Heart right ventricle (tissue), 16 donors: ENCODE data around the gene NEK7. TPM values are rescaled to one million over a fixed set of nuclear protein-coding genes. Genes with fewer than 3 reads are reported as not detected.

Experiments used
- ATAC-seq, 8 donors: fragments of 200-7000 bp; cut with Tn5 transposase; one replicate each; pipeline ENCODE4 v1.9.1; 2020; ENCODE audit warnings: mild to moderate bottlenecking in 8 of 8, moderate library complexity in 8 of 8, moderate number of reproducible peaks in 1 of 8
- DNase-seq, 2 donors: peaks; one replicate each; pipeline ENCODE4 v3.0.0-alpha.2; 2020
- H3K27ac ChIP-seq, 10 donors: fragments of 200-600 bp; sonication (generic) in 2 of 10; one replicate each; pipeline versions ENCODE4 v1.5.0 to v1.8.0; 2020 to 2022; ENCODE audit warnings: mild to moderate bottlenecking in 3 of 10
- H3K27me3 ChIP-seq, 7 donors: fragments of 200-600 bp; one replicate each; pipeline ENCODE4 v1.8.0; 2021 to 2022; ENCODE audit warnings: mild to moderate bottlenecking in 2 of 7
- H3K36me3 ChIP-seq, 9 donors: fragments of 200-600 bp; sonication (generic) in 1 of 9; one replicate each; pipeline versions ENCODE4 v1.5.0 to v1.8.0; 2020 to 2022; ENCODE audit warnings: mild to moderate bottlenecking in 2 of 9
- H3K4me1 ChIP-seq, 9 donors: fragments of 200-600 bp; sonication (generic) in 1 of 9; one replicate each; pipeline versions ENCODE4 v1.5.0 to v1.8.0; 2020 to 2022; ENCODE audit warnings: mild to moderate bottlenecking in 4 of 9
- H3K4me3 ChIP-seq, 10 donors: fragments of 200-600 bp; sonication (generic) in 2 of 10; one replicate each; pipeline versions ENCODE4 v1.5.0 to v1.8.0; 2020 to 2022; ENCODE audit warnings: mild to moderate bottlenecking in 7 of 10, moderate library complexity in 2 of 10
- H3K9me3 ChIP-seq, 11 donors: fragments of 200-600 bp in 10 of 11; sonication (generic) in 2 of 11; one replicate each; pipeline versions ENCODE4 v1.5.0 to v1.8.0; 2013 to 2022; ENCODE audit warnings: mild to moderate bottlenecking in 2 of 11, control low read depth in 1 of 11, moderate library complexity in 1 of 11
- CTCF ChIP-seq, 9 donors: fragments of 200-600 bp; sonication (generic) in 2 of 9; IDR thresholded peaks; one replicate each; pipeline versions ENCODE4 v1.5.0 to v1.8.0; 2021 to 2022; ENCODE audit warnings: antibody characterized with exemption in 9 of 9, mild to moderate bottlenecking in 5 of 9, moderate library complexity in 1 of 9
- WGBS, 2 donors: extraction: QIAGEN DNeasy Blood & Tissue Kit; methylation state at CpG; one replicate each; pipeline ENCODE4 v1.1.7; 2013; ENCODE audit warnings: inconsistent platforms in 1 of 2; 5-methylcytosine and 5-hydroxymethylcytosine counted together
- intact Hi-C, 10 donors: fragments of 100-400 bp; cut with DNase I; formaldehyde crosslinking; loops; one replicate each; pipeline versions ENCODE4 v1.11.1 to v1.14.2; 2022
- polyA plus RNA-seq, 2 donors: library from polyadenylated mRNA; stranded (reverse); fragments of 200-250 nt; gene quantifications; one replicate each; pipeline ENCODE4 v1.2.3, GENCODE V29; 2013
- total RNA-seq, 10 donors: library from RNA; stranded (reverse); fragmentation: NEBNext Ultra II Directional in 3 of 10; extraction: Animal tissue kit (Norgen Biotek cat#: 25700) in 3 of 10; gene quantifications; one replicate each; pipeline versions ENCODE4 v1.2.1 to v1.2.4, GENCODE V29; 2021 to 2023
- donor health status: Arrhythmogenic right ventricular cardiomyopathy.
- donor health status: ischemic (EF 13 %, LVEDD 7.1; RV severe dilation, severe dysfunction).
- donor health status: healthy with polysubstance abuse.
- donor health status: DM: no; HTN: yes; CAD: no.
- donor health status: DM: no; HTN: no; CAD: no.
- donor health status: ischemic (EF 25% LVEDD 6.9; RV normal size, moderate dysfunction).
- donor health status: ischemic (EF 25% LVEDD 5.7; RV mildly dilated, moderate dysfunction).
- donor health status: healthy.
- donor health status: DM: yes; HTN: yes; CAD: no.
- donor health status: Ischemic cardiomyopathy.
- donor health status: ischemic (EF 35%, LVEDD 5.7; RV mildly dilated, moderate dysfunction).
- donor health status: nonischemic (EF 11% LVEDD 7.7; RV severe dilation, severe dysfunction).
- donor health status: DM: yes; HTN: yes; CAD: no.
- donor health status: PGD.
- donor health status: ischemic (EF 29% LVEDD 5.4; RV normal size, mild dysfunction).
- donor health status: nonischemic (EF 23%, LVEDD 6.1; RV moderate dilation, normal function).

Gene NEK7
- total and polyA plus RNA-seq, 12 donors: 57.3 to 279 (median 207) TPM

- peak; percentile 84 to 91 for DNase-seq
- TF ChIP-seq CTCF (IDR thresholded peaks at IDR 0.05): no peak
- ATAC-seq: peak; percentile 69 to 84 (median 75)
- peak overlapping the region; percentile 81 to 97 (median 92) for H3K4me3 ChIP-seq
- no peaks in the 10 kb centered on the region for H3K36me3 ChIP-seq
- intact Hi-C loops: loop anchor here in 8 of 10 donors (5.0 to 10.0 kb wide), 9 partner anchors 45 to 137 kb away; no protein-coding TSS in a partner anchor
- H3K27me3 ChIP-seq: no peaks in the 10 kb centered on the region
- H3K27ac ChIP-seq: peak overlapping the region; percentile 94 to 100 (median 98)
- H3K9me3 ChIP-seq: no peaks in the 10 kb centered on the region
- 0 to 1% methylated on average over 59 to 62 of the region's 62 CpGs for WGBS, 2 donors
- peaks cover 0 to 79% (median 62%) of the 10 kb centered on the region in 9 donors for H3K4me1 ChIP-seq
Observed at GRCh38 chr1:198157241-198157846, 546 bp downstream of the NEK7 start.

GRCh38 chr1:198157847-198158725 is 1.3 kb downstream of the NEK7 start:
- Histone ChIP-seq H3K27ac (peak overlapping the region; percentile 94 to 100 (median 98)), H3K4me3 (peak overlapping the region; percentile 81 to 97 (median 92)), H3K9me3 (no peaks in the 10 kb centered on the region), H3K36me3 (no peaks in the 10 kb centered on the region), H3K27me3 (no peaks in the 10 kb centered on the region), H3K4me1 (peaks cover 0 to 76% (median 62%) of the 10 kb centered on the region in 9 donors)
- intact Hi-C loops: loop anchor here in 8 of 10 donors (5.0 to 10.0 kb wide), 9 partner anchors 44 to 137 kb away; no protein-coding TSS in a partner anchor
- TF ChIP-seq CTCF (IDR thresholded peaks at IDR 0.05): no peak
- ATAC-seq (peak in 4 of 8 donors; percentile 13 to 29 (median 21)), DNase-seq (no peak)
- 6 to 7% methylated on average over 17 of the region's 17 CpGs for WGBS, 2 donors

GRCh38 chr1:198158735-198159589 is 2.2 kb downstream of the NEK7 start:
- ATAC-seq (peak; percentile 82 to 94 (median 90)), DNase-seq (peak; percentile 91 to 92)
- H3K9me3 ChIP-seq: no peaks in the 10 kb centered on the region
- H3K27me3 ChIP-seq: no peaks in the 10 kb centered on the region
- no peaks in the 10 kb centered on the region for H3K36me3 ChIP-seq
- WGBS, 2 donors: 0% methylated on average over 37 of the region's 37 CpGs
- peaks cover 0 to 76% (median 59%) of the 10 kb centered on the region in 9 donors for H3K4me1 ChIP-seq
- intact Hi-C loops: loop anchor here in 8 of 10 donors (5.0 to 10.0 kb wide), 9 partner anchors 43 to 136 kb away; no protein-coding TSS in a partner anchor
- peak overlapping the region; percentile 48 to 100 (median 98) for H3K27ac ChIP-seq
- peak overlapping the region; percentile 81 to 97 (median 92) for H3K4me3 ChIP-seq
- TF ChIP-seq CTCF (IDR thresholded peaks at IDR 0.05): peak in 1 of 9 donors; percentile 2
